Peyer's patch (tissue), 4 donors: Measurements from ENCODE around the gene DNAH17.

Experiments
- POLR2A ChIP-seq, 2 donors: fragments of 450-650 bp; IDR thresholded peaks; one replicate each; pipeline ENCODE4 v1.5.1; 2017; ENCODE audit warnings: antibody characterized with exemption in 2 of 2, mild to moderate bottlenecking in 2 of 2, moderate library complexity in 2 of 2
- TF ChIP-seq, protein P1 (sequence below), 6 experiments: fragments of 450-650 bp in 4 of 6; fragments of 200-600 bp in 2 of 6; sonication (generic) in 1 of 6; IDR thresholded peaks; one replicate each; pipeline ENCODE4 v1.5.1; 2017 to 2019; ENCODE audit warnings: antibody characterized with exemption in 6 of 6, mild to moderate bottlenecking in 3 of 6, moderate library complexity in 1 of 6

DNA sequence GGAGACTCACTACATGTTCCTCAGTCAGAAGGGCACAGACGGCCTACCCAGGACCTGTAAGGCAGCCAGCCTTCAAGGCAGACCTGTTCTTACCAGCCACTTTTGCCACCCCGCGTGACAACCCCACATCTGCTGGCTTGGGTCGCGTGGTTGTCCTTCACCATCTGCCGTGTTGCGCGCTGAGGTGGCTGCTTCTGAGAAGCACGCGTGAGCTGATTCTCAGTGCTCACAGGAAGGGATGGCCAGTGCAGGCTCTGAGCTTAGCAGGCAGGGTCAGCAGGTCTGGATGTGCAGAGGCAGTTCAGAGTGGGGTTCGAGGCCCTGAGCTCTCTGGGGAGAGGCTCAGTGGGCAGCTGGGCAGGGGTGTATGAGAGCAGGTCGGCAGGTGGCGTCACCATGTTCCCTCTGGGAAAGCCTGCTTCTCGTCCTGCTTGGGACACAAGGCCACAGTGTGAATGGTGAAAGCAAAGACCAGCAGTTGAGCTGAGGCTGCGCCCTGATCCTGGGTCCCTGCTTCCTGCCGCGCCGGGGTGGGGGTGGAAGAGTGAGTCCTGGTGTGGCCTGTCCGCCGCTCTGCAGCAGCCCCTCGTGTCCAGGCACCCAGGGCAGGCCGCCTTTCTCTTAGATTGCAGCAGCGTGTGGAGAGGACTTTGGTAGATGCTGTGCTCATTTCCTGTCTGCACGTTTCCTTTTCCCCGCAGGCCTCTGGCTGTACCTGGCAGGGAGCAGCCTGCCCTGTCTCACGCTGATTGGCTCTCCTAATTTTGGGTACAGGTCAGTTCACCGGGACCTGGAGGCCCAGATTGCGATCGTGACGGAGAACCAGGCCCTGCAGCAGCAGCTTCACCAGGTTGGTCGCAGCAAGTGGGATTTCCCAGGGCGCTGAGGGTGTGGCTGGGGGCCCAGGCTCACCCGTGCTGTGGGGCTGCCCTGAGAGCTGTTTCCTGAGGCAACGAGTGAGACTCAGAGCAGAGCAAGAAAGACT, 162.7 kb downstream of the DNAH17 start:
- TF ChIP-seq, protein P1, sequence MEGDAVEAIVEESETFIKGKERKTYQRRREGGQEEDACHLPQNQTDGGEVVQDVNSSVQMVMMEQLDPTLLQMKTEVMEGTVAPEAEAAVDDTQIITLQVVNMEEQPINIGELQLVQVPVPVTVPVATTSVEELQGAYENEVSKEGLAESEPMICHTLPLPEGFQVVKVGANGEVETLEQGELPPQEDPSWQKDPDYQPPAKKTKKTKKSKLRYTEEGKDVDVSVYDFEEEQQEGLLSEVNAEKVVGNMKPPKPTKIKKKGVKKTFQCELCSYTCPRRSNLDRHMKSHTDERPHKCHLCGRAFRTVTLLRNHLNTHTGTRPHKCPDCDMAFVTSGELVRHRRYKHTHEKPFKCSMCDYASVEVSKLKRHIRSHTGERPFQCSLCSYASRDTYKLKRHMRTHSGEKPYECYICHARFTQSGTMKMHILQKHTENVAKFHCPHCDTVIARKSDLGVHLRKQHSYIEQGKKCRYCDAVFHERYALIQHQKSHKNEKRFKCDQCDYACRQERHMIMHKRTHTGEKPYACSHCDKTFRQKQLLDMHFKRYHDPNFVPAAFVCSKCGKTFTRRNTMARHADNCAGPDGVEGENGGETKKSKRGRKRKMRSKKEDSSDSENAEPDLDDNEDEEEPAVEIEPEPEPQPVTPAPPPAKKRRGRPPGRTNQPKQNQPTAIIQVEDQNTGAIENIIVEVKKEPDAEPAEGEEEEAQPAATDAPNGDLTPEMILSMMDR (IDR thresholded peaks at IDR 0.05), result no peak
- no peak for TF ChIP-seq POLR2A (IDR thresholded peaks at IDR 0.05)
